GM19240 (cell line): Measurements from ENCODE around the gene UGT1A6.

Source experiments
- DNase-seq: peaks from one replicate; pipeline ENCODE4 v3.0.0; 2011; ENCODE audit warnings: low spot score; ENCODE audit not compliant: insufficient read length

The UGT1A6 gene

DNA sequence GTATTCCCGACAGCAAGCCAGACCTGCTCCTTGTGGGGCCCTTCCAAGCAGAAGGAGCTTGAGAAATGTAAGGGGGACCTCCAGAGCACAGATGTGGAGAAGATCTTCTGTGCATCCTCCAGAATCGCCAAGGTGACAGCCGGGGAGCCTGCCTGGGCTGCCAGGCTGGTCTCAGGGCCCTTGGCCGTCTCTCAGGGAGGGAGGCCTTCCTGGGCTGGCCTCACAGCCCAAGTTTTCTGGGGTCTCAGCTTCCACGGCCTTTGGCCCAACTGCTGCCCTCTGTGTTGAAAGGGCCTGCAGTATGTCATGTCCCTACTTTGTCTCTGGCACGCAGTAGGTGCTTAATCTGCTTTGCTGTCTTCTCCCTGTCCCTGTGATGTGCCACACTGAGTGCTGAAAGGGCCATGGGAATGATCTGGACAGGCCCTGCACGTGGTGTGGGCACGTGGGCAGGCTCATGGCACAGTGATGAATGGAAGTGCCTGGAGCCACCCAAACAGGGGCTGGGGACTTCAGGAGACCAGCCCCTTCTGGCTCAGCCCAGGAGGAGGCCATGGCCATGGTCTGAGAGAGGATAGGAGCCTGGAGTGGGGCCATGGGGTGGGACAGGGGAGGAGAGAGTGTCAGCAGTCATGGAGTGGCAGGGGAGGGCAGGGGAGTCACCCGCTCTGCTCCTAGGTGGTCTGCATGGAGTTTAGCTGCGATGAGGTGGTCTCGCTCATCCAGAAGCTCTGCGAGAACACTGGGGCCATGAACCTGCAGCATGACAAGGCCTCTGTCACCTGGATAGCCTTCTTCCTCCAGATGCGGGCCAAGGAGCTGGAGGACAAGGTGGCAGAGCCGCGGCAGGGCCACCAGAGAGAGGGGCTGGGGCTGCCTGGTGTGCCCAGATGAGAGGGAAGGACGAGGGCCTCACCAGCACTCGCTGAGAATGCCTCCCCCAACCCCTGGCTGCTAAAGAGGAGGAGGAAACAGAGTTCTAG lies 126.2 kb downstream of the UGT1A6 start:
- no peak for DNase-seq

DNA sequence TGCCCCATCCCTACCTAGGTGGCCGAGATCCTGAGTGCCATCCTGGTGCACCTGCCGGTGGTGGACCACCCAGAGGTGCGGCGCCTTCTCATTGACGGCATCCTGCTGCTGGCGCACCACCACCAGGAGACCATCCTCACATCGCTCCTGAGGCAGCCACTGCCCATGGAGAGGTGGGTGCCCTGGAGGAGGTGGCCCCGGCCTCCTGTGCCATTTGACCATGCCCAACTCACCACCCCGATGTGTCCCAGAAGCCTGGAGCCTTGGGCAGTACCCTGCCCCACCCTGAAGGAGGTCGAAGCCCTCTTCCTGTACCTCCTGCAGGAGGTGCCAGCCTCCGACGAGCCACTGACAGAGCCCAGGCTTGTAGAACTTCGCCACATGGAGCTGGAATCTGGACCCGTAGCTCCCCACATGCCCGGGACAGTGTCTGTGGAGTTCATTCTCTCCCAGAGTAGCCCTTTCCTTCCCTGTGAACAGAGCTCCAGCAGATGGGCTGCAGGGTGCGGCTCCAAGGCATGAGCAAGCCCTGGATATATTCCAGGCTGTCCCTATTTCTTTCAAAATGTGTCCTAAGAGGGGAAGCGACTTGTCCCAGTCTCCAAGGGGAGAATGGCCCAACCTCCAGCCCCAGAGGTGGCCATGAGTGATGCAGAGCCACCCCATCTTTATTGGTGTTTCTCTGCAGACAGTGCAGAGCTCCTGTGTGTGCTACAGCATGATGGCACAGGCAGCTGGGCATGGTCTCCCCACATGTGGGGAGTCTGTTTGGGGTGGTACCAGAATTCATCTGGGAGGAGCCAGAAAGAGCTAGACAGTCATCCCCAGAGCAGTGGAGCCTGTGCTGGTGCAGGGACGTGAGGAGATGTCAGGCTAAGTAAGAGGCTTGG lies 127.4 kb downstream of the UGT1A6 start:
- DNase-seq = no peak

DNA sequence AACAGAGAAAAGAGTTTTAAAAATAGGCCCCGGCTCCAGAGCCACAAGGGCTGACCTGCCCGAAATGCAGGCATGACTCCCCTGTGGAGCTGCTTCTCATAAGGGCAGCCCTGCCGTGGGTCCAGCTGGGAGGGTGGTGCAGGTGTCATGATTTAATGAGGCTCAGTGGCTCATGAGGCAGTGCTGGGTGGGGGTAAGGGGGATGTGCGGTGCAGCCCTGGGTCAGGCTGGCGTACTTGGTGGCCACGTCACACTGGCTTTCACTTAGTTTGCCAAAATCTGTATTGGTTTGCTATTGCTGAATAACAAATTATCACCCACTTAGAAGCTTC lies 128.1 kb downstream of the UGT1A6 start:
- DNase-seq = no peak

DNA sequence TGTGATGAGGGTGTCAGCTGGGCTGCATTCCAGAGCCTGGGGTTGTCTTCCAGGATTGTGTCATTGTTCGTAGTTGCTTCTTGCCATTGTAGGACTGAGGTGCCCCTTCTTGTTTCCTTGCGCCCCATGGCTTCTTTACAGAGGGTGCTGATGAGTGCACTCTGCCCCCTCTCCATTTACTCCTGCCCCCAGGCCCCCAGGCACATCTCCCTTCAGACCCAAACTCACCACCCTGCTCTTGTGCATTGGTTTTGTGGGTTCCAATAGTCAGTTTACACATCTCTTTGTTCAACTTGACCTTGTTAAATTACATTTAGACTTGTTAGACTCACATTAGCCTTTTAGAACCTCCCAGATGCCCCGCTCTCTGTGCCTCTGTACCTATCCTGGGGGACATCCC lies 128.5 kb downstream of the UGT1A6 start:
- no peak for DNase-seq

DNA sequence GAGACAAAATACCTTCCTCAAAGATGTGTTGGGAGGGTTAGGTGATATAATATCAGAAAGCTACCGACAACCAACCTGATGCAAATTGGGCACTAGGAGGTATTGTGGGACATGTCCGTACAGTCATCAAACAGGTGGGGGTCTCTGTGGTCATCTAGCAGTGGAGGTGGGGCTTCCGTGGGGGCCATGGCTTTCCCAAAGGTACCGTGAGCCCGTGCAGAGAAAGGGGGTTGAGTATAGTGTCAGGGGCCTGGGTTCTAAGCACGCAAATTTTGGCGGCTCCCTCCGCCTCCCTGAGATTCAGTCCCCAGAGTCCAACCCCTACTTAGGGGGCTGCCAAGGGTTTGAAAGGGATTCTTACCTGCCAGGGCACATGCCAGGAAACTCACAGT lies 129.0 kb downstream of the UGT1A6 start:
- DNase-seq = no peak

DNA sequence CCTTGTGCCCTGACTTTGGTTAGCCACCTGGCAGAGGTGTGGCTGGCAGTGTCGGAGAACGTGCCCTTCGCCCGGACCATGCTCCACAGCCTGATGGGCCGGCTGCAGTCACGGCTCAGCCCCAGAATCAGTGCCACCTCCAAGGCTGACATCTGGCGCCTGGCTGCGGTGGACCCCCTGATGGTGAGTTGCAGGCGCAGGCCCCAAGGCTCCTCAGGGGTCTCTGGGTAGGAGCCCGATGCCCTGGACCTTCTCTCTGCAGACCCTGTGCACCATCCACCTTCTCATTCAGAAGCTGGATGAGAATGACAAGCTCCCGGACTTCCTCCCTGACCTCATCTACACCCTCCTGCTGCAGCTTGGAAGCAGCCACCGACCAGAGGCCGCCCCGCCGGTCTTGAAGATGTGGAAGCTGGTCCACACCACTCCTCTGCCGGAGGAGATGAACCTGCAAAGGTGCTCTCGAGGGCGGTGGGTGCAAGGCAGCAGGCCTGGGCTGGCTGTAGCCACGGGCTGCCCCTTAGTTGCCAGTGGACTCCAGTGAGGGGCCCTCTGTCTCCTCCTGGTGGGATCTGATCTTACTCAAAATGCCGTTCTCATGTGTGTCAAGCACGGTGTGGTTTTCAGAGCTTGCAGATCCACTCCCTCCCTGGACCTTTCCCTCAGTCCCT lies 129.5 kb downstream of the UGT1A6 start:
- no peak for DNase-seq
